Activated gamma-delta T cell (primary cell): ENCODE measurements around the gene EEF1AKMT3.

Experiments
- DNase-seq: peaks from one replicate; lab custom pipeline; 2025; lab: John Stamatoyannopoulos, UW

EEF1AKMT3 gene

GRCh38 chr12:57751432-57751787 is 21.0 kb upstream of the EEF1AKMT3 start:
- DNase-seq, result no peak

GRCh38 chr12:57751788-57752667 is 20.4 kb upstream of the EEF1AKMT3 start, which contains the start of gene CDK4:
CDK4 (minus strand) TSS chr12:57752310; CDS start chr12:57751717, 593 bp downstream.
- peak; percentile 99 for DNase-seq

GRCh38 chr12:57752668-57753000 is 19.8 kb upstream of the EEF1AKMT3 start:
- DNase-seq, result no peak

GRCh38 chr12:57753756-57754337 is 18.6 kb upstream of the EEF1AKMT3 start:
- DNase-seq, result no peak

- peak; percentile 59 for DNase-seq
Measured at GRCh38 chr12:57754411-57755193, 17.8 kb upstream of the EEF1AKMT3 start, which contains the start of gene MARCHF9. MARCHF9 (plus strand) TSS chr12:57755103; CDS start chr12:57755529, 426 bp downstream.

GRCh38 chr12:57755194-57755453 is 17.3 kb upstream of the EEF1AKMT3 start:
- DNase-seq, result no peak

GRCh38 chr12:57755454-57756372 is 16.7 kb upstream of the EEF1AKMT3 start:
- peak; percentile 44 for DNase-seq

GRCh38 chr12:57756406-57757341 is 15.7 kb upstream of the EEF1AKMT3 start:
- DNase-seq, result no peak

GRCh38 chr12:57757771-57758170 is 14.6 kb upstream of the EEF1AKMT3 start:
- no peak for DNase-seq

- no peak for DNase-seq
Measured at GRCh38 chr12:57758552-57759359, 13.7 kb upstream of the EEF1AKMT3 start.

GRCh38 chr12:57759360-57759980 is 12.9 kb upstream of the EEF1AKMT3 start:
- no peak for DNase-seq

- no peak for DNase-seq
Measured at GRCh38 chr12:57760347-57760982, 11.9 kb upstream of the EEF1AKMT3 start.

- DNase-seq, result no peak
Measured at GRCh38 chr12:57761391-57761998, 10.9 kb upstream of the EEF1AKMT3 start.

- no peak for DNase-seq
Measured at GRCh38 chr12:57762463-57762862, 10.0 kb upstream of the EEF1AKMT3 start.

- no peak for DNase-seq
Measured at GRCh38 chr12:57763881-57764661, 8.3 kb upstream of the EEF1AKMT3 start.

- DNase-seq, result no peak
Measured at GRCh38 chr12:57764662-57765002, 7.8 kb upstream of the EEF1AKMT3 start.

- peak; percentile 24 for DNase-seq
Measured at GRCh38 chr12:57765003-57765697, 7.3 kb upstream of the EEF1AKMT3 start.
